HepG2 (cell line): ENCODE measurements around the gene TEKT5. TPM values are rescaled to one million over a fixed set of nuclear protein-coding genes. Genes with fewer than 3 reads are reported as not detected.

ENCODE experiments used
- AKAP8 ChIP-seq: sonication (generic); formaldehyde crosslinking; IDR thresholded peaks from 2 replicates; pipeline ENCODE4 v1.5.1; 2020; ENCODE audit warnings: mild to moderate bottlenecking, missing genetic modification reagents
- ATF1 ChIP-seq: IDR thresholded peaks from 2 replicates; pipeline ENCODE4 v1.6.1; 2016; ENCODE audit warnings: mild to moderate bottlenecking, control low read depth
- CREM ChIP-seq, 2 experiments: sonication (generic) in 1 of 2; formaldehyde crosslinking in 1 of 2; IDR thresholded peaks; 2 replicates each; pipeline versions ENCODE4 v1.4.0 to v1.6.1; 2016 to 2020; ENCODE audit warnings: antibody characterized with exemption in 1 of 2, mild to moderate bottlenecking in 1 of 2, missing genetic modification reagents in 1 of 2
- IKZF4 ChIP-seq: sonication (generic); formaldehyde crosslinking; IDR thresholded peaks from 2 replicates; pipeline ENCODE4 v1.5.1; 2020; ENCODE audit warnings: borderline replicate concordance, mild to moderate bottlenecking, low read depth, missing genetic modification reagents; ENCODE audit errors: not compliant biosample characterization
- JUNB ChIP-seq: sonication (generic); formaldehyde crosslinking; IDR thresholded peaks from 2 replicates; pipeline ENCODE4 v1.8.0; 2022; ENCODE audit warnings: missing genetic modification reagents, mild to moderate bottlenecking, borderline replicate concordance
- RBAK ChIP-seq: sonication (generic); formaldehyde crosslinking; IDR thresholded peaks from 2 replicates; pipeline ENCODE4 v1.5.1; 2020; ENCODE audit warnings: mild to moderate bottlenecking, missing genetic modification reagents
- SIN3B ChIP-seq: fragments of 150-350 bp; IDR thresholded peaks from 2 replicates; pipeline ENCODE4 v1.6.1; 2014; ENCODE audit warnings: low read length
- SOX5 ChIP-seq: IDR thresholded peaks from 2 replicates; pipeline ENCODE4 v1.6.1; 2016; ENCODE audit warnings: borderline replicate concordance
- ZNF333 ChIP-seq: sonication (generic); formaldehyde crosslinking; IDR thresholded peaks from 2 replicates; pipeline ENCODE4 v1.4.0; 2020; ENCODE audit warnings: mild to moderate bottlenecking, missing genetic modification reagents, borderline replicate concordance
- ZNF460 ChIP-seq: sonication (generic); formaldehyde crosslinking; IDR thresholded peaks from 2 replicates; pipeline ENCODE4 v1.5.1; 2020; ENCODE audit warnings: missing genetic modification reagents, mild to moderate bottlenecking, borderline replicate concordance
- ZNF530 ChIP-seq: sonication (generic); formaldehyde crosslinking; IDR thresholded peaks from 2 replicates; pipeline ENCODE4 v1.5.0; 2020; ENCODE audit warnings: low read depth, mild to moderate bottlenecking, missing genetic modification reagents
- polyA plus RNA-seq, 8 experiments: library from polyadenylated mRNA; depleted of rRNA in 3 of 8; stranded (reverse) in 7 of 8; unstranded in 1 of 8; fragments of >200 nt; fragmentation: Illumina TruSeq in 4 of 8; extraction: Trizol in 4 of 8; gene quantifications; 2 replicates each; pipeline versions ENCODE4 v1.2.1 to v1.2.3, GENCODE V29; 2011 to 2016; ENCODE audit warnings: low read depth in 4 of 8, missing spikeins in 1 of 8, mixed read lengths in 1 of 8; ENCODE audit not compliant: insufficient read depth in 1 of 8
- total RNA-seq, 5 experiments: library from RNA; depleted of rRNA; stranded (reverse); fragments of >200 nt; fragmentation: Illumina TruSeq; extraction: Trizol; gene quantifications; 2 replicates each; pipeline ENCODE4 v1.2.3, GENCODE V29; 2016; ENCODE audit warnings: low read depth in 1 of 5
- TF ChIP-seq, protein P1 (sequence below): IDR thresholded peaks from 2 replicates; pipeline ENCODE4 v1.6.1; 2016; ENCODE audit warnings: missing compliant biosample characterization, missing genetic modification reagents, borderline replicate concordance
- TF ChIP-seq, protein P2 (sequence below): sonication (generic); formaldehyde crosslinking; IDR thresholded peaks from 2 replicates; pipeline ENCODE4 v1.4.0; 2020; ENCODE audit warnings: mild to moderate bottlenecking, missing genetic modification reagents
- TF ChIP-seq, protein P3 (sequence below): sonication (generic); formaldehyde crosslinking; IDR thresholded peaks from 2 replicates; pipeline ENCODE4 v1.4.0; 2020; ENCODE audit warnings: missing genetic modification reagents, borderline replicate concordance
- TF ChIP-seq, protein P4 (sequence below), 2 experiments: sonication (generic) in 1 of 2; formaldehyde crosslinking in 1 of 2; IDR thresholded peaks; 2 replicates each; pipeline versions ENCODE4 v1.4.0 to v1.6.1; 2016 to 2020; ENCODE audit warnings: borderline replicate concordance in 1 of 2, low read depth in 1 of 2, mild to moderate bottlenecking in 1 of 2, missing genetic modification reagents in 1 of 2

The TEKT5 gene
- total and polyA plus RNA-seq, 2 of the 13 experiments (the other 11 are each of a cell fraction or from before 2014, with no cell fraction given), result 0.16 TPM; not detected in 1

DNA sequence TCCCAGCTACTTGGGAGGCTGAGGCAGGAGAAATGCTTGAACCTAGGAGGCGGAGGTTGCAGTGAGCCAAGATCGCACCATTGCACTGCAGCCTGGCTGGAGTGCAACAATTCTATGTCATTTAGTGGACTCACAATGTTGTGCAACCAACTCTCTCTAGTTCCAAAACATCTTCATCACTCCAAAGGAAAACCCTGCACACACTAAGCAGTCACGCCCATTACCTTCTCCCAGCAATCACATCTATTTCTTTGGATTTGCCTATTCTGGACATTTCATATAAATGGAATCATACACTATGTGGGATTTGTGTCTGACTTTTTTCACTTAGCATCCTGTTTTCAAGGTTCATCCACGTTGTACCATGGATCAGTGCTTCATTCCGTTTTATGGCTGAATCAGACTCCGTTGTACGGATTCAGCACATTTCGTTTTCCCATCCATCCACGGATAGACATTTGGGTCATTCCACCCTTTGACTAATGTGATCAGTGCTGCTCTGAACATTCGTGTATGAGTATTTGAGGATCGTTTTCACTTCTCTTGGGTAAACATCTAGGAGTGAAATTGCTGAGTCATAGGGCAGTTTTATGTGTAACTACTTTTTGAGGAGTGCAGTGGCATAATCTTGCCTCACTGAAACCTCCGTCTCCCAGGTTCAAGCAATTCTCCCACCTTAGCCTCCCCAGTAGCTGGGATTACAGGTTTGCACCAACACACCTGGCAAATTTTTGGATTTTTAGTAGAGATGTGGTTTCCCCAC, 69.0 kb downstream of the TEKT5 start (continued):
- TF ChIP-seq RBAK (CRISPR knock-in tag), result no peak
- no peak for TF ChIP-seq AKAP8
- TF ChIP-seq JUNB (CRISPR knock-in tag), result no peak
- TF ChIP-seq, protein P1, sequence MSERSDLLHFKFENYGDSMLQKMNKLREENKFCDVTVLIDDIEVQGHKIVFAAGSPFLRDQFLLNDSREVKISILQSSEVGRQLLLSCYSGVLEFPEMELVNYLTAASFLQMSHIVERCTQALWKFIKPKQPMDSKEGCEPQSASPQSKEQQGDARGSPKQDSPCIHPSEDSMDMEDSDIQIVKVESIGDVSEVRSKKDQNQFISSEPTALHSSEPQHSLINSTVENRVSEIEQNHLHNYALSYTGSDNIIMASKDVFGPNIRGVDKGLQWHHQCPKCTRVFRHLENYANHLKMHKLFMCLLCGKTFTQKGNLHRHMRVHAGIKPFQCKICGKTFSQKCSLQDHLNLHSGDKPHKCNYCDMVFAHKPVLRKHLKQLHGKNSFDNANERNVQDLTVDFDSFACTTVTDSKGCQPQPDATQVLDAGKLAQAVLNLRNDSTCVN (CRISPR knock-in tag), result no peak
- no peak for TF ChIP-seq ATF1 (CRISPR knock-in tag)
- TF ChIP-seq, protein P2, sequence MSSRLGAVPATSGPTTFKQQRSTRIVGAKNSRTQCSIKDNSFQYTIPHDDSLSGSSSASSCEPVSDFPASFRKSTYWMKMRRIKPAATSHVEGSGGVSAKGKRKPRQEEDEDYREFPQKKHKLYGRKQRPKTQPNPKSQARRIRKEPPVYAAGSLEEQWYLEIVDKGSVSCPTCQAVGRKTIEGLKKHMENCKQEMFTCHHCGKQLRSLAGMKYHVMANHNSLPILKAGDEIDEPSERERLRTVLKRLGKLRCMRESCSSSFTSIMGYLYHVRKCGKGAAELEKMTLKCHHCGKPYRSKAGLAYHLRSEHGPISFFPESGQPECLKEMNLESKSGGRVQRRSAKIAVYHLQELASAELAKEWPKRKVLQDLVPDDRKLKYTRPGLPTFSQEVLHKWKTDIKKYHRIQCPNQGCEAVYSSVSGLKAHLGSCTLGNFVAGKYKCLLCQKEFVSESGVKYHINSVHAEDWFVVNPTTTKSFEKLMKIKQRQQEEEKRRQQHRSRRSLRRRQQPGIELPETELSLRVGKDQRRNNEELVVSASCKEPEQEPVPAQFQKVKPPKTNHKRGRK (CRISPR knock-in tag), result no peak
- TF ChIP-seq ZNF333, result 0 out of 2 replicates have a peak, but pooled peaks have one; percentile 11
- no peak for TF ChIP-seq ZNF530 (CRISPR knock-in tag)
- no peak for TF ChIP-seq ZNF460 (CRISPR knock-in tag)
- TF ChIP-seq, protein P3, sequence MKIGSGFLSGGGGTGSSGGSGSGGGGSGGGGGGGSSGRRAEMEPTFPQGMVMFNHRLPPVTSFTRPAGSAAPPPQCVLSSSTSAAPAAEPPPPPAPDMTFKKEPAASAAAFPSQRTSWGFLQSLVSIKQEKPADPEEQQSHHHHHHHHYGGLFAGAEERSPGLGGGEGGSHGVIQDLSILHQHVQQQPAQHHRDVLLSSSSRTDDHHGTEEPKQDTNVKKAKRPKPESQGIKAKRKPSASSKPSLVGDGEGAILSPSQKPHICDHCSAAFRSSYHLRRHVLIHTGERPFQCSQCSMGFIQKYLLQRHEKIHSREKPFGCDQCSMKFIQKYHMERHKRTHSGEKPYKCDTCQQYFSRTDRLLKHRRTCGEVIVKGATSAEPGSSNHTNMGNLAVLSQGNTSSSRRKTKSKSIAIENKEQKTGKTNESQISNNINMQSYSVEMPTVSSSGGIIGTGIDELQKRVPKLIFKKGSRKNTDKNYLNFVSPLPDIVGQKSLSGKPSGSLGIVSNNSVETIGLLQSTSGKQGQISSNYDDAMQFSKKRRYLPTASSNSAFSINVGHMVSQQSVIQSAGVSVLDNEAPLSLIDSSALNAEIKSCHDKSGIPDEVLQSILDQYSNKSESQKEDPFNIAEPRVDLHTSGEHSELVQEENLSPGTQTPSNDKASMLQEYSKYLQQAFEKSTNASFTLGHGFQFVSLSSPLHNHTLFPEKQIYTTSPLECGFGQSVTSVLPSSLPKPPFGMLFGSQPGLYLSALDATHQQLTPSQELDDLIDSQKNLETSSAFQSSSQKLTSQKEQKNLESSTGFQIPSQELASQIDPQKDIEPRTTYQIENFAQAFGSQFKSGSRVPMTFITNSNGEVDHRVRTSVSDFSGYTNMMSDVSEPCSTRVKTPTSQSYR (CRISPR knock-in tag), result no peak
- TF ChIP-seq SOX5 (CRISPR knock-in tag), result peak; percentile 49; the same call in 1 of the 2 replicates
- no peak for TF ChIP-seq SIN3B
- no peak for TF ChIP-seq IKZF4
- TF ChIP-seq CREM (IDR thresholded peaks at IDR 0.05), result 0 out of 2 replicates have a peak, but pooled peaks have one; percentile 19
- no peak for TF ChIP-seq CREM (CRISPR knock-in tag; IDR thresholded peaks at IDR 0.05)
- TF ChIP-seq, protein P4, sequence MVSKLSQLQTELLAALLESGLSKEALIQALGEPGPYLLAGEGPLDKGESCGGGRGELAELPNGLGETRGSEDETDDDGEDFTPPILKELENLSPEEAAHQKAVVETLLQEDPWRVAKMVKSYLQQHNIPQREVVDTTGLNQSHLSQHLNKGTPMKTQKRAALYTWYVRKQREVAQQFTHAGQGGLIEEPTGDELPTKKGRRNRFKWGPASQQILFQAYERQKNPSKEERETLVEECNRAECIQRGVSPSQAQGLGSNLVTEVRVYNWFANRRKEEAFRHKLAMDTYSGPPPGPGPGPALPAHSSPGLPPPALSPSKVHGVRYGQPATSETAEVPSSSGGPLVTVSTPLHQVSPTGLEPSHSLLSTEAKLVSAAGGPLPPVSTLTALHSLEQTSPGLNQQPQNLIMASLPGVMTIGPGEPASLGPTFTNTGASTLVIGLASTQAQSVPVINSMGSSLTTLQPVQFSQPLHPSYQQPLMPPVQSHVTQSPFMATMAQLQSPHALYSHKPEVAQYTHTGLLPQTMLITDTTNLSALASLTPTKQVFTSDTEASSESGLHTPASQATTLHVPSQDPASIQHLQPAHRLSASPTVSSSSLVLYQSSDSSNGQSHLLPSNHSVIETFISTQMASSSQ (IDR thresholded peaks at IDR 0.05; ENCODE audit: low read depth), result no peak; the same call in 1 of the 2 replicates
- TF ChIP-seq, protein P4 (CRISPR knock-in tag; IDR thresholded peaks at IDR 0.05; ENCODE audit: borderline replicate concordance), result peak; percentile 29; the same call in 1 of the 2 replicates
